HG03558 (cell line): ENCODE data around the gene TMEM14C.
A peak's percentile ranks its signal among the peaks of the same experiment; 100 is the strongest.
"Not testable (repeated sequence)": the region's sequence is repeated elsewhere in the genome, so short reads cannot be mapped to it uniquely, and the experiment has no call there.

Experiments
- ATAC-seq: cut with Tn5 transposase; IDR thresholded peaks from one replicate; pipeline ENCODE4 v1.9.1; 2021; ENCODE audit warnings: moderate number of reproducible peaks; ENCODE audit not compliant: unreplicated experiment; ENCODE audit errors: extremely low read depth

TMEM14C gene

GRCh38 chr6:10720960-10721849 lies 1.7 kb upstream of the TMEM14C start:
- ATAC-seq = not testable (repeated sequence)

- no peak for ATAC-seq
These were observed 860 bp upstream of the TMEM14C start for GRCh38 chr6:10721850-10722569.

- no peak for ATAC-seq
These were observed 375 bp upstream of the TMEM14C start for GRCh38 chr6:10722570-10722819.

GRCh38 chr6:10723567-10723881 lies 654 bp downstream of the TMEM14C start:
- ATAC-seq = no peak

- ATAC-seq = no peak
These were observed 2.2 kb downstream of the TMEM14C start for GRCh38 chr6:10725044-10725443.

GRCh38 chr6:10725716-10726115 lies 2.8 kb downstream of the TMEM14C start:
- no peak for ATAC-seq

GRCh38 chr6:10730254-10730653 lies 7.4 kb downstream of the TMEM14C start:
- ATAC-seq = no peak

GRCh38 chr6:10733151-10733715 lies 10.4 kb downstream of the TMEM14C start:
- no peak for ATAC-seq

- no peak for ATAC-seq
These were observed 11.0 kb downstream of the TMEM14C start for GRCh38 chr6:10733863-10734262.

GRCh38 chr6:10736731-10737130 lies 13.9 kb downstream of the TMEM14C start:
- no peak for ATAC-seq

- no peak for ATAC-seq
These were observed 17.2 kb downstream of the TMEM14C start for GRCh38 chr6:10740061-10740460.

GRCh38 chr6:10741643-10742042 lies 18.8 kb downstream of the TMEM14C start:
- not testable (repeated sequence) for ATAC-seq

- ATAC-seq = no peak
These were observed 19.4 kb downstream of the TMEM14C start for GRCh38 chr6:10742251-10742650.

- ATAC-seq = no peak
These were observed 20.6 kb downstream of the TMEM14C start for GRCh38 chr6:10743515-10743914.

- no peak for ATAC-seq
These were observed 22.2 kb downstream of the TMEM14C start for GRCh38 chr6:10745116-10745515.

- ATAC-seq = no peak
These were observed 24.0 kb downstream of the TMEM14C start for GRCh38 chr6:10746915-10747250.

- peak; percentile 90 for ATAC-seq
These were observed 24.5 kb downstream of the TMEM14C start, which contains the start of gene TMEM14B for GRCh38 chr6:10747251-10747972. TMEM14B (plus strand) TSS chr6:10747805; CDS start chr6:10749246, 1,441 bp downstream.

- ATAC-seq = no peak
These were observed 26.9 kb downstream of the TMEM14C start for GRCh38 chr6:10749734-10750133.

- not testable (repeated sequence) for ATAC-seq
These were observed 27.7 kb downstream of the TMEM14C start for GRCh38 chr6:10750568-10750967.

- not testable (repeated sequence) for ATAC-seq
These were observed 28.9 kb downstream of the TMEM14C start for GRCh38 chr6:10751757-10752156.

GRCh38 chr6:10756085-10756484 lies 33.2 kb downstream of the TMEM14C start:
- no peak for ATAC-seq
